GM23338 (cell line): Measurements from ENCODE around the gene CHCHD6. TPM values are rescaled to one million over a fixed set of nuclear protein-coding genes. Genes with fewer than 3 reads are reported as not detected.

ENCODE experiments used
- ATAC-seq: fragments of 200-7000 bp; cut with Tn5 transposase; 3 replicates; pipeline ENCODE4 v1.9.1; 2020
- DNase-seq: peaks from one replicate; pipeline ENCODE4 v3.0.0-alpha.2; 2015; ENCODE audit warnings: low spot score
- H2AFZ ChIP-seq: fragments of 200-600 bp; sonication (generic); 2 replicates; pipeline ENCODE4 v1.8.0; 2016; ENCODE audit warnings: antibody characterized with exemption, mild to moderate bottlenecking, moderate library complexity
- H3F3A ChIP-seq: fragments of 200-600 bp; sonication (generic); replicated peaks from 2 replicates; pipeline ENCODE4 v1.8.0; 2017; ENCODE audit warnings: antibody characterized with exemption, mixed run types, low read depth
- H3K27ac ChIP-seq: fragments of 200-600 bp; sonication (generic); 2 replicates; pipeline ENCODE4 v1.6.1; 2016; ENCODE audit warnings: low read depth
- H3K27me3 ChIP-seq: fragments of 200-600 bp; sonication (generic); 2 replicates; pipeline ENCODE4 v1.8.0; 2016; ENCODE audit warnings: mild to moderate bottlenecking, mixed run types, moderate library complexity; ENCODE audit not compliant: insufficient read depth
- H3K36me3 ChIP-seq: fragments of 200-600 bp; sonication (generic); 2 replicates; pipeline ENCODE4 v1.8.0; 2016; ENCODE audit warnings: mild to moderate bottlenecking; ENCODE audit not compliant: insufficient read depth
- H3K4me1 ChIP-seq: fragments of 200-600 bp; sonication (generic); 2 replicates; pipeline ENCODE4 v1.8.0; 2016; ENCODE audit warnings: mild to moderate bottlenecking, moderate library complexity; ENCODE audit not compliant: insufficient read depth
- H3K4me2 ChIP-seq: fragments of 200-600 bp; sonication (generic); 2 replicates; pipeline ENCODE4 v1.7.1; 2017; ENCODE audit warnings: mixed run types
- H3K4me3 ChIP-seq: fragments of 200-600 bp; sonication (generic); 2 replicates; pipeline ENCODE4 v1.6.1; 2016; ENCODE audit warnings: mixed run types
- H3K79me2 ChIP-seq: fragments of 200-600 bp; sonication (generic); replicated peaks from 2 replicates; pipeline ENCODE4 v1.8.0; 2017; ENCODE audit warnings: mild to moderate bottlenecking; ENCODE audit not compliant: insufficient read depth
- H3K9me2 ChIP-seq: fragments of 200-600 bp; sonication (generic); 2 replicates; pipeline ENCODE4 v1.8.0; 2017; ENCODE audit not compliant: insufficient read depth
- H4K20me1 ChIP-seq: fragments of 200-600 bp; sonication (generic); replicated peaks from 2 replicates; pipeline ENCODE4 v1.8.0; 2017; ENCODE audit warnings: mild to moderate bottlenecking; ENCODE audit not compliant: insufficient read depth
- H3K27ac Mint-ChIP-seq: 2 replicates; pipeline ENCODE4 v1.8.0; 2020; ENCODE audit warnings: inconsistent platforms, mild to moderate bottlenecking, moderate library complexity, mixed read lengths
- H3K27me3 Mint-ChIP-seq: 3 replicates; pipeline ENCODE4 v1.8.0; 2022; ENCODE audit warnings: low read depth, mild to moderate bottlenecking, moderate library complexity, mixed read lengths, inconsistent platforms; ENCODE audit not compliant: insufficient read depth, poor library complexity
- H3K36me3 Mint-ChIP-seq: 3 replicates; pipeline ENCODE4 v1.8.0; 2021; ENCODE audit warnings: low read depth, mild to moderate bottlenecking, inconsistent platforms, moderate library complexity, mixed read lengths
- H3K4me1 Mint-ChIP-seq: 3 replicates; pipeline ENCODE4 v1.8.0; 2020; ENCODE audit warnings: mild to moderate bottlenecking, inconsistent platforms, mixed read lengths
- H3K4me3 Mint-ChIP-seq: 3 replicates; pipeline ENCODE4 v1.8.0; 2021; ENCODE audit warnings: moderate library complexity, mild to moderate bottlenecking, inconsistent platforms, mixed read lengths
- H3K9me3 Mint-ChIP-seq: 3 replicates; pipeline ENCODE4 v1.8.0; 2020; ENCODE audit warnings: moderate library complexity, mild to moderate bottlenecking, inconsistent platforms, mixed read lengths
- CREB1 ChIP-seq: fragments of 250-450 bp; sonication (Bioruptor Pico); IDR thresholded peaks from 2 replicates; pipeline ENCODE4 v1.5.0; 2020; ENCODE audit warnings: low read depth, mild to moderate bottlenecking, moderate library complexity
- ETS1 ChIP-seq: IDR thresholded peaks from 2 replicates; pipeline ENCODE4 v1.6.1; 2016; ENCODE audit warnings: antibody characterized with exemption
- EZH2phosphoT487 ChIP-seq: fragments of 200-600 bp; sonication (generic); IDR thresholded peaks from one replicate; pipeline ENCODE4 v1.8.1; 2018; ENCODE audit warnings: antibody characterized with exemption; ENCODE audit not compliant: unreplicated experiment
- JUNB ChIP-seq: IDR thresholded peaks from one replicate; pipeline ENCODE4 v1.6.1; 2016; ENCODE audit warnings: antibody characterized with exemption; ENCODE audit not compliant: unreplicated experiment
- POLR2AphosphoS5 ChIP-seq: IDR thresholded peaks from 2 replicates; pipeline ENCODE4 v1.6.1; 2016; ENCODE audit warnings: antibody characterized with exemption, low read depth
- STAT1 ChIP-seq: IDR thresholded peaks from one replicate; pipeline ENCODE4 v1.6.1; 2016; ENCODE audit warnings: antibody characterized with exemption; ENCODE audit not compliant: unreplicated experiment
- long read RNA-seq: library from polyadenylated mRNA; unstranded; transcript quantifications from one replicate; pipeline ENCODE4 v2.0.0, GENCODE V29; 2020; ENCODE audit not compliant: unreplicated experiment
- polyA plus RNA-seq: library from polyadenylated mRNA; unstranded; fragments of >200 nt; fragmentation: Nextera tagmentation; extraction: Ambion mirVana; gene quantifications from 2 replicates; pipeline ENCODE4 v1.2.1, GENCODE V29; 2016
- total RNA-seq: library from RNA; depleted of rRNA; stranded (reverse); fragments of >200 nt; shearing (Covaris generic); gene quantifications from 2 replicates; pipeline ENCODE4 v1.2.3, GENCODE V29; 2014; rRNA removed
- TF ChIP-seq, protein P1 (sequence below), 2 experiments: fragments of 200-600 bp in 1 of 2; sonication (generic) in 1 of 2; conservative IDR thresholded peaks; 2 replicates each; pipeline versions ENCODE4 v1.5.1 to v1.6.1; 2016 to 2017; ENCODE audit warnings: antibody characterized with exemption in 2 of 2, low read depth in 2 of 2, mild to moderate bottlenecking in 2 of 2, moderate library complexity in 1 of 2

Gene CHCHD6, protein sequence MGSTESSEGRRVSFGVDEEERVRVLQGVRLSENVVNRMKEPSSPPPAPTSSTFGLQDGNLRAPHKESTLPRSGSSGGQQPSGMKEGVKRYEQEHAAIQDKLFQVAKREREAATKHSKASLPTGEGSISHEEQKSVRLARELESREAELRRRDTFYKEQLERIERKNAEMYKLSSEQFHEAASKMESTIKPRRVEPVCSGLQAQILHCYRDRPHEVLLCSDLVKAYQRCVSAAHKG
- total RNA-seq (27.1 and 28.8 TPM in 2 replicates), polyA plus RNA-seq (42.9 and 43.0 TPM in 2 replicates)
- long read RNA-seq, transcript CHCHD6-201 (8 exons, 1,006 nt), result major isoform, 40 of 52 reads
- long read RNA-seq, partial matches to known transcripts, result 4 of 52 reads
- long read RNA-seq, other reads (novel, unspliced or antisense), result 8 of 52 reads

- H3F3A ChIP-seq, result no peaks in the 10 kb centered on the region
- TF ChIP-seq, protein P1, sequence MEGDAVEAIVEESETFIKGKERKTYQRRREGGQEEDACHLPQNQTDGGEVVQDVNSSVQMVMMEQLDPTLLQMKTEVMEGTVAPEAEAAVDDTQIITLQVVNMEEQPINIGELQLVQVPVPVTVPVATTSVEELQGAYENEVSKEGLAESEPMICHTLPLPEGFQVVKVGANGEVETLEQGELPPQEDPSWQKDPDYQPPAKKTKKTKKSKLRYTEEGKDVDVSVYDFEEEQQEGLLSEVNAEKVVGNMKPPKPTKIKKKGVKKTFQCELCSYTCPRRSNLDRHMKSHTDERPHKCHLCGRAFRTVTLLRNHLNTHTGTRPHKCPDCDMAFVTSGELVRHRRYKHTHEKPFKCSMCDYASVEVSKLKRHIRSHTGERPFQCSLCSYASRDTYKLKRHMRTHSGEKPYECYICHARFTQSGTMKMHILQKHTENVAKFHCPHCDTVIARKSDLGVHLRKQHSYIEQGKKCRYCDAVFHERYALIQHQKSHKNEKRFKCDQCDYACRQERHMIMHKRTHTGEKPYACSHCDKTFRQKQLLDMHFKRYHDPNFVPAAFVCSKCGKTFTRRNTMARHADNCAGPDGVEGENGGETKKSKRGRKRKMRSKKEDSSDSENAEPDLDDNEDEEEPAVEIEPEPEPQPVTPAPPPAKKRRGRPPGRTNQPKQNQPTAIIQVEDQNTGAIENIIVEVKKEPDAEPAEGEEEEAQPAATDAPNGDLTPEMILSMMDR (conservative IDR thresholded peaks at IDR 0.05; ENCODE audit: low read depth in 2 of 2), result peak; percentile 25 to 56
- TF ChIP-seq POLR2AphosphoS5, result peak; percentile 61
- TF ChIP-seq JUNB, result no peak
- TF ChIP-seq CREB1 (CRISPR knock-in tag), result peak; percentile 58; the same call in 1 of the 2 replicates
- TF ChIP-seq EZH2phosphoT487, result no peak
- no peak for TF ChIP-seq STAT1
- TF ChIP-seq ETS1, result peak; percentile 92
- Mint-ChIP-seq H3K27me3 (peaks cover 8% of the 10 kb centered on the region), H3K27ac (no peak within 1 kb of the TSS), H3K36me3 (peaks cover 6% of the 10 kb centered on the region; the same call in 2 of the 3 replicates), H3K4me1 (peaks cover 19% of the 10 kb centered on the region), H3K9me3 (no peaks in the 10 kb centered on the region), H3K4me3 (peak within 1 kb of the TSS; percentile 88)
- peaks cover 10% of the 10 kb centered on the region for H3K4me1 ChIP-seq
- peak within 1 kb of the TSS; percentile 98 for H2AFZ ChIP-seq
- H3K79me2 ChIP-seq, result peaks cover 39% of the 10 kb centered on the region
- H3K36me3 ChIP-seq, result no peaks in the 10 kb centered on the region
- peak; percentile 98 for ATAC-seq
- DNase-seq, result peak; percentile 98
- peaks cover 11% of the 10 kb centered on the region; the same call in 1 of the 2 replicates for H4K20me1 ChIP-seq
- peak within 1 kb of the TSS; percentile 90 for H3K4me2 ChIP-seq
- H3K4me3 ChIP-seq, result peak within 1 kb of the TSS; percentile 84
- H3K9me2 ChIP-seq, result no peaks in the 10 kb centered on the region
- no peak within 1 kb of the TSS for H3K27ac ChIP-seq
- H3K27me3 ChIP-seq, result peaks cover 10% of the 10 kb centered on the region
Measured at GRCh38 chr3:126703512-126704493, at the start of gene CHCHD6. Gene CHCHD6, plus strand, starts transcription at chr3:126704240. Its CDS starts 73 bp downstream, at chr3:126704313.
